Fibroblast of lung (primary cell): ENCODE measurements around the gene FUCA1. TPM values are rescaled to one million over a fixed set of nuclear protein-coding genes. Genes with fewer than 3 reads are reported as not detected.

Experiments
- DNase-seq, 2 donors: peaks; one replicate each; pipeline versions ENCODE4 v3.0.0 to v3.0.0-alpha.2; 2010; ENCODE audit warnings: low read depth in 2 of 2
- H2AFZ ChIP-seq: 2 replicates; pipeline ENCODE4 v1.5.1; 2012; ENCODE audit warnings: low read length, control low read depth, inconsistent platforms
- H3K27ac ChIP-seq: 2 replicates; pipeline ENCODE4 v1.5.1; 2011; ENCODE audit warnings: low read length, control low read depth; ENCODE audit not compliant: insufficient read depth
- H3K27me3 ChIP-seq: 2 replicates; pipeline ENCODE4 v1.5.1; 2011; ENCODE audit warnings: mild to moderate bottlenecking, low read length; ENCODE audit not compliant: control insufficient read depth, insufficient read depth
- H3K36me3 ChIP-seq: 2 replicates; pipeline ENCODE4 v1.5.1; 2011; ENCODE audit warnings: low read length; ENCODE audit not compliant: control insufficient read depth, insufficient read depth
- H3K4me1 ChIP-seq: 2 replicates; pipeline ENCODE4 v1.5.1; 2011; ENCODE audit warnings: low read length; ENCODE audit not compliant: control insufficient read depth, insufficient read depth; ENCODE audit errors: extremely low read depth
- H3K4me2 ChIP-seq: 2 replicates; pipeline ENCODE4 v1.5.1; 2011; ENCODE audit warnings: low read length, control low read depth; ENCODE audit not compliant: insufficient read depth; ENCODE audit errors: extremely low read depth
- H3K4me3 ChIP-seq, 4 experiments: fragments of 200-600 bp in 1 of 4; sonication (generic) in 1 of 4; replicated peaks in 1 of 4; 2 replicates each; pipeline ENCODE4 v1.5.1; 2011 to 2016; ENCODE audit warnings: low read length in 4 of 4, low read depth in 3 of 4, mild to moderate bottlenecking in 3 of 4, control low read depth in 2 of 4, inconsistent platforms in 1 of 4, mixed read lengths in 1 of 4; ENCODE audit not compliant: insufficient read depth in 1 of 4; ENCODE audit errors: control extremely low read depth in 1 of 4
- H3K79me2 ChIP-seq: 2 replicates; pipeline ENCODE4 v1.5.1; 2012; ENCODE audit warnings: mild to moderate bottlenecking, low read length, inconsistent platforms; ENCODE audit not compliant: control insufficient read depth, insufficient read depth
- H3K9ac ChIP-seq: 2 replicates; pipeline ENCODE4 v1.5.1; 2011; ENCODE audit warnings: mild to moderate bottlenecking, low read length, control low read depth; ENCODE audit not compliant: insufficient read depth
- H3K9me3 ChIP-seq: 2 replicates; pipeline ENCODE4 v1.5.1; 2012; ENCODE audit warnings: low read depth, low read length; ENCODE audit not compliant: control insufficient read depth, insufficient read depth
- H4K20me1 ChIP-seq: 2 replicates; pipeline ENCODE4 v1.5.1; 2011; ENCODE audit warnings: low read length; ENCODE audit not compliant: control insufficient read depth, insufficient read depth; ENCODE audit errors: extremely low read depth
- EZH2 ChIP-seq: IDR thresholded peaks from 2 replicates; pipeline ENCODE4 v1.5.1; 2012; ENCODE audit warnings: low read length, control low read depth, mild to moderate bottlenecking; ENCODE audit errors: missing control alignments
- polyA plus RNA-seq, 2 donors: library from polyadenylated mRNA; depleted of rRNA in 1 of 2; stranded (reverse) in 1 of 2; unstranded in 1 of 2; fragments of >200 nt; gene quantifications; 2 replicates each; pipeline ENCODE4 v1.2.1, GENCODE V29; 2011 to 2012; ENCODE audit warnings: missing spikeins in 1 of 2
- total RNA-seq: library from RNA; depleted of rRNA; stranded (reverse); fragments of >200 nt; gene quantifications from 2 replicates; pipeline ENCODE4 v1.2.1, GENCODE V29; 2014
- TF ChIP-seq, protein P1 (sequence below), 2 donors: IDR thresholded peaks in 1 of 2; conservative IDR thresholded peaks in 1 of 2; 1 replicate in 1 of 2; 2 replicates in 1 of 2; pipeline ENCODE4 v1.5.1; 2011 to 2012; ENCODE audit warnings: low read length in 2 of 2, control low read depth in 1 of 2, inconsistent platforms in 1 of 2, low read depth in 1 of 2, mild to moderate bottlenecking in 1 of 2

Gene FUCA1
- total and polyA plus RNA-seq, 2 donors (not counting 1 experiment from before 2014, with no cell fraction given), result 4.1 to 9.7 TPM

DNA sequence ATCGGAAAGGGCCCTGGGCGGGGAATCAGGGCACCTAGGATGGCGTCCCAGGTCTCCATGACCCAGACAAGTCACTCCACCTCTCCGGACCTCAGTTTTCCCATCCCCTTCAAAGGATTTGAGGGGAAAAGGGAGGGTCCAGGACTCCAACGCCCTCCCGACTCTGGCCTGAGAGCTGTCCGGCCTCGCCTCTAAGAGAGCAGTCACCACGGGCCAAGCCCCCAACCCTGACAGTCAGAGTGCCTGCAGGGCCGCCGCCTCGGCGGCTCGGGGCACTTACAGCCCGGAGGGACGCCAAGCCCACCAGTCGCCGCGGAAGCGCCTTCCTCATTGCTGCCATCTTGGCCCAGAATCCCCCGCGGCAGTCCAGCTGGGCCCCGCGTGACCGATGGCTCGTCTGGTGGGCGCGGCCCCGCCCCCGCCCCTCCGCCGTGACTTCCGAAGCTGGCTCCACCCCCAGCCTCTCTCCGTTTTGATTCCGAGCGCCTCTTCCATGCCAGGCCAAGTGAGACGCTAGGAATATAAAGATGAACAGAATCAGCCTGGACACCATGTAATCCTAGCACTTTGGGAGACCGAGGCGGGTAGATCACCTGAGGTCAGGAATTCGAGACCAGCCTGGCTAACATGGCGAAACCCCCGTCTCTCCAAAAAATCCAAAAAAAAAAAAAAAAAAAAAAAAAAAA lies 42.9 kb downstream of the FUCA1 start, which contains the start of gene HMGCL:
HMGCL (minus strand) TSS at position 354 of the 686 bp plus-strand sequence; CDS start at position 340, 14 bp downstream.
- peaks cover 4% of the 10 kb centered on the region for H3K4me1 ChIP-seq
- H4K20me1 ChIP-seq, result no peaks in the 10 kb centered on the region
- peak within 1 kb of the TSS; percentile 99 for H3K9ac ChIP-seq
- no peaks in the 10 kb centered on the region for H3K36me3 ChIP-seq
- no peaks in the 10 kb centered on the region for H3K9me3 ChIP-seq
- DNase-seq, result peak; percentile 85 to 86
- peak within 1 kb of the TSS; percentile 98 for H3K27ac ChIP-seq
- peak within 1 kb of the TSS; percentile 97 to 99 (median 98) for H3K4me3 ChIP-seq
- no peaks in the 10 kb centered on the region for H3K27me3 ChIP-seq
- H3K4me2 ChIP-seq, result peak within 1 kb of the TSS; percentile 97
- TF ChIP-seq, protein P1, sequence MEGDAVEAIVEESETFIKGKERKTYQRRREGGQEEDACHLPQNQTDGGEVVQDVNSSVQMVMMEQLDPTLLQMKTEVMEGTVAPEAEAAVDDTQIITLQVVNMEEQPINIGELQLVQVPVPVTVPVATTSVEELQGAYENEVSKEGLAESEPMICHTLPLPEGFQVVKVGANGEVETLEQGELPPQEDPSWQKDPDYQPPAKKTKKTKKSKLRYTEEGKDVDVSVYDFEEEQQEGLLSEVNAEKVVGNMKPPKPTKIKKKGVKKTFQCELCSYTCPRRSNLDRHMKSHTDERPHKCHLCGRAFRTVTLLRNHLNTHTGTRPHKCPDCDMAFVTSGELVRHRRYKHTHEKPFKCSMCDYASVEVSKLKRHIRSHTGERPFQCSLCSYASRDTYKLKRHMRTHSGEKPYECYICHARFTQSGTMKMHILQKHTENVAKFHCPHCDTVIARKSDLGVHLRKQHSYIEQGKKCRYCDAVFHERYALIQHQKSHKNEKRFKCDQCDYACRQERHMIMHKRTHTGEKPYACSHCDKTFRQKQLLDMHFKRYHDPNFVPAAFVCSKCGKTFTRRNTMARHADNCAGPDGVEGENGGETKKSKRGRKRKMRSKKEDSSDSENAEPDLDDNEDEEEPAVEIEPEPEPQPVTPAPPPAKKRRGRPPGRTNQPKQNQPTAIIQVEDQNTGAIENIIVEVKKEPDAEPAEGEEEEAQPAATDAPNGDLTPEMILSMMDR (conservative IDR thresholded peaks at IDR 0.05 in 1 of 2, IDR thresholded peaks at IDR 0.05 in 1 of 2; ENCODE audit: low read depth in 1 of 2, low read length in 2 of 2), result no peak
- TF ChIP-seq EZH2, result no peak
- peak within 1 kb of the TSS; percentile 83 for H2AFZ ChIP-seq
- peaks cover 11% of the 10 kb centered on the region for H3K79me2 ChIP-seq

DNA sequence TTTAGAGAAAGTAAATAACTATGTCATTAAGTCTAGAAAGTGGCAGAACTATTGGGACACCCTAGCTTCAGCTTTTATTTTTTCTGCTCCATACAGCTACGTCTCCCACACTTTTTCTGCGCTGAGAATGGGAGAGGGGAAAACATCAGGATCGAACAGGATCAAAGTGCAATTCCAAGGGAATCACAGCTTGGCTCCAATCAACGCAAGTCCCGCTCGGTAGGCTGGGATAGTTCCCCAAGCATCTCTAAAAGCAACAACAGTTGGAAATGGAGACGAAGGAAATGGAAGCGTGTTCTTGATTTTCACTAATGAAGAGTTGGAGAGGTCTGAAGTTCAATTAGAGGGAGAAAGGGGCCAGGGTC lies 43.4 kb downstream of the FUCA1 start:
- H2AFZ ChIP-seq, result peak overlapping the region; percentile 83
- H3K9me3 ChIP-seq, result no peaks in the 10 kb centered on the region
- H3K27me3 ChIP-seq, result no peaks in the 10 kb centered on the region
- peaks cover 11% of the 10 kb centered on the region for H3K79me2 ChIP-seq
- no peaks in the 10 kb centered on the region for H4K20me1 ChIP-seq
- H3K4me3 ChIP-seq, result peak overlapping the region; percentile 97 to 99 (median 98)
- peak in 1 of 2 donors; percentile 6 for DNase-seq
- H3K9ac ChIP-seq, result peak overlapping the region; percentile 99
- H3K4me1 ChIP-seq, result peaks cover 4% of the 10 kb centered on the region
- TF ChIP-seq, protein P1 (conservative IDR thresholded peaks at IDR 0.05 in 1 of 2, IDR thresholded peaks at IDR 0.05 in 1 of 2; ENCODE audit: low read depth in 1 of 2, low read length in 2 of 2), result no peak
- TF ChIP-seq EZH2, result no peak
- peak overlapping the region; percentile 98 for H3K27ac ChIP-seq
- peak overlapping the region; percentile 97 for H3K4me2 ChIP-seq
- no peaks in the 10 kb centered on the region for H3K36me3 ChIP-seq

DNA sequence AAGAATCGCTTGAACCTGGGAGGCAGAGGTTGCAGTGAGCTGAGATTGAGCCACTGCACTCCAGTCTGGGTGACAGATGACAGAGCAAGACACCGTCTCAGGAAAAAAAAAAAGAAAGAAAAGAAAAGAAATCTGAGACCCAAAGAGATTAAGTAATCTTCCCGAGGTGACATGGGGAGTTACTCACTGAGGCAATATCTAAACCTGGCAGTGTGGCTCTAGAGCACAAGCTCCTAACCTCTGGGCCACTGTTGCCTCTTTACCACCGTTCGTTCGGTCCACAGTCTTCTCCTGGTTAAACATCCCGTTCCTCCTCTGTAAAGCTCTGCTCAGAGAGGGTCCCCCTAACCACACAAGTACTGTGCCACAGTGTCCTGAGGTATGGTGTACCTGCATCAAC lies 44.3 kb downstream of the FUCA1 start:
- Histone ChIP-seq H2AFZ (no peak overlapping the region), H3K9me3 (no peaks in the 10 kb centered on the region), H4K20me1 (no peaks in the 10 kb centered on the region), H3K79me2 (peaks cover 11% of the 10 kb centered on the region), H3K9ac (no peak overlapping the region), H3K4me2 (peak overlapping the region; percentile 97), H3K27ac (no peak overlapping the region), H3K27me3 (no peaks in the 10 kb centered on the region), H3K4me1 (peaks cover 4% of the 10 kb centered on the region), H3K36me3 (no peaks in the 10 kb centered on the region), H3K4me3 (peak overlapping the region; percentile 97 to 99 (median 98))
- DNase-seq, result no peak
- no peak for TF ChIP-seq EZH2
- TF ChIP-seq, protein P1 (conservative IDR thresholded peaks at IDR 0.05 in 1 of 2, IDR thresholded peaks at IDR 0.05 in 1 of 2; ENCODE audit: low read depth in 1 of 2, low read length in 2 of 2), result no peak
